ENCODE results near the gene ITIH3. TPM values are rescaled to one million over a fixed set of nuclear protein-coding genes. Genes with fewer than 3 reads are reported as not detected.

ITIH3 gene
- total and polyA plus RNA-seq, 2 of the 8 experiments (the other 6 are each of a cell fraction or from before 2014, with no cell fraction given): not detected

DNA sequence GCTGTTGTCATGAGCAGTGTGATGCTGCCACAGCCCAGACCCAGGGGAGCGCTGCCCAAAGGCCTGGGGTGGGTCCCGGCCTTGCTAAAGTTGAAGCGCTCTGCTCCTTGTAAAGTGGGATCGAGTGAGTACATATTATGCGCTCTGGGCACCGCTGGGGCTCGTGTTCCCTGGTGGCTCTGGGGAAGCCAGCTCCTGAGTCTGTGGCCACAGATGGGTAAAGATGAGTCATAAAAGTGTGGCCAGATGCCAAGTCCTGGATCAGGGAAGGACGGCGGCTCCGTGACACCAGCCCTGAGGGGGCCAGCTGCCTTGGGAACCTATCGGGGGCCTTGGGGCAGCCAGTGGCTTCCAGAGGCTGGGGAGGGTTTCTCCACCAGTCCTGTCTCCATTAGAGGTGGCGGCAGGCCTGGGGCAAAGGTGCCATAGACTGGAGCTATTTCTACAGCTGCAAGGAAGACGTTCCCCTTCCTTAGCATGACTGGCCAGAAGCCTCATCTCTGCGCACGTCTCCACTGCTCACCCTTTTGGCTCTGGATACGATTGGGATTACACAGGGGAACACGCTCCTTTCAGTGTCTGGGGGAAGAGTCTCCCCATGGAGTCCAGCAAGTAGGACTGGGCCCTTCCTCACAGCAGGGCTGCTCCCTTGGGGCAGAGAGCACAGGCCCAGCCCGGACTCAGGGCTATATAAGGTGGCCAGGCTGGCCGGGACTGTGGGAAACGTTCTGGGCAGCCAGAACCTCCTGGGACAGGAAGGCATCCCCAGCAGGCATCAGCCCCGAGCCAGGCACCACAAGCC lies 37.1 kb downstream of the ITIH3 start (continued):
- TF ChIP-seq CREB1 (IDR thresholded peaks at IDR 0.05) (no peak), NRF1 (IDR thresholded peaks at IDR 0.05; ENCODE audit: low read depth, low read length) (no peak), JUN (IDR thresholded peaks at IDR 0.05; ENCODE audit: low read depth, low read length) (no peak), CHD1 (IDR thresholded peaks at IDR 0.05; ENCODE audit: low read depth, low read length) (no peak), MAFK (IDR thresholded peaks at IDR 0.05; ENCODE audit: low read depth, low read length) (no peak), ASH2L (IDR thresholded peaks at IDR 0.05; ENCODE audit: low read length) (no peak), TCF12 (IDR thresholded peaks at IDR 0.05; ENCODE audit: low read depth, low read length) (no peak), CBX8 (IDR thresholded peaks at IDR 0.05; ENCODE audit: borderline replicate concordance, low read depth, low read length) (no peak), HDAC2 (IDR thresholded peaks at IDR 0.05; ENCODE audit: borderline replicate concordance in 1 of 2, low read depth in 2 of 2, low read length in 2 of 2) (no peak), HDAC6 (IDR thresholded peaks at IDR 0.05; ENCODE audit: low read depth, low read length) (no peak)
- TF ChIP-seq, protein P1, sequence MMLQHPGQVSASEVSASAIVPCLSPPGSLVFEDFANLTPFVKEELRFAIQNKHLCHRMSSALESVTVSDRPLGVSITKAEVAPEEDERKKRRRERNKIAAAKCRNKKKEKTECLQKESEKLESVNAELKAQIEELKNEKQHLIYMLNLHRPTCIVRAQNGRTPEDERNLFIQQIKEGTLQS (IDR thresholded peaks at IDR 0.05; ENCODE audit: insufficient read depth, low read depth, low read length): no peak
